PC-9 (cell line): Measurements from ENCODE around the gene NGB.

ENCODE experiments used
- EZH2 ChIP-seq: fragments of 200-600 bp; sonication (generic); IDR thresholded peaks from 2 replicates; pipeline ENCODE4 v1.8.0; 2017; ENCODE audit warnings: antibody characterized with exemption, low read depth
- TF ChIP-seq, protein P1 (sequence below): fragments of 200-600 bp; sonication (generic); conservative IDR thresholded peaks from 2 replicates; pipeline ENCODE4 v1.6.1; 2017; ENCODE audit warnings: mixed run types, antibody characterized with exemption, mild to moderate bottlenecking, moderate library complexity

DNA sequence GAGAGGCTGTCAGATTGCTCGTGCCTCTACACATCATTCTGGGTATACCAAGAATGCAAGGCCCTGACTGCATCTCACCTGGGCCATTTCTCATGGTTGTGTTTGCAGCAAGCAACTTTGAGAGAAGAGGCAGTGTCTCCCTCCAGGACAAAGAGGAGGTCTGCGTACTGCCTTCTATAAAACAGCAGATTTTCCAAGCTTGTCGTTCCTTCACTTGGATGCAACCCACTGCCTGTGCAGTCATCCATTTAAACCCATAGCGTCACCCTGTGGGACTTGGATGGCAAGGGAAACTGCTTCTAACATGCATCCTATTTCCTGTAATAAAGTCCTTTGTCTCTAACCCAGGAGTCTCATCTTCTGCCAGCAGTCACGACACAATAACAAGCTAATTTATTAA lies 48.4 kb upstream of the NGB start:
- TF ChIP-seq, protein P1, sequence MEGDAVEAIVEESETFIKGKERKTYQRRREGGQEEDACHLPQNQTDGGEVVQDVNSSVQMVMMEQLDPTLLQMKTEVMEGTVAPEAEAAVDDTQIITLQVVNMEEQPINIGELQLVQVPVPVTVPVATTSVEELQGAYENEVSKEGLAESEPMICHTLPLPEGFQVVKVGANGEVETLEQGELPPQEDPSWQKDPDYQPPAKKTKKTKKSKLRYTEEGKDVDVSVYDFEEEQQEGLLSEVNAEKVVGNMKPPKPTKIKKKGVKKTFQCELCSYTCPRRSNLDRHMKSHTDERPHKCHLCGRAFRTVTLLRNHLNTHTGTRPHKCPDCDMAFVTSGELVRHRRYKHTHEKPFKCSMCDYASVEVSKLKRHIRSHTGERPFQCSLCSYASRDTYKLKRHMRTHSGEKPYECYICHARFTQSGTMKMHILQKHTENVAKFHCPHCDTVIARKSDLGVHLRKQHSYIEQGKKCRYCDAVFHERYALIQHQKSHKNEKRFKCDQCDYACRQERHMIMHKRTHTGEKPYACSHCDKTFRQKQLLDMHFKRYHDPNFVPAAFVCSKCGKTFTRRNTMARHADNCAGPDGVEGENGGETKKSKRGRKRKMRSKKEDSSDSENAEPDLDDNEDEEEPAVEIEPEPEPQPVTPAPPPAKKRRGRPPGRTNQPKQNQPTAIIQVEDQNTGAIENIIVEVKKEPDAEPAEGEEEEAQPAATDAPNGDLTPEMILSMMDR, result no peak
- TF ChIP-seq EZH2, result no peak
